Nephron progenitor cell (in vitro differentiated cells): ENCODE data around the gene PALLD.

Experiments
- DNase-seq: peaks from one replicate; pipeline ENCODE4 v3.0.0; 2021
- H3K27ac Mint-ChIP-seq: 2 replicates; pipeline ENCODE4 v1.8.0; 2021; ENCODE audit warnings: mild to moderate bottlenecking, moderate library complexity, mixed read lengths
- H3K27me3 Mint-ChIP-seq: 2 replicates; pipeline ENCODE4 v1.8.0; 2021; ENCODE audit warnings: mild to moderate bottlenecking, low read depth, mixed read lengths; ENCODE audit not compliant: poor library complexity
- H3K36me3 Mint-ChIP-seq: 2 replicates; pipeline ENCODE4 v1.8.0; 2021; ENCODE audit warnings: low read depth, mixed read lengths
- H3K4me1 Mint-ChIP-seq: 2 replicates; pipeline ENCODE4 v1.8.0; 2021; ENCODE audit warnings: mixed read lengths
- H3K4me3 Mint-ChIP-seq: 2 replicates; pipeline ENCODE4 v1.8.0; 2021; ENCODE audit warnings: mild to moderate bottlenecking, moderate library complexity, mixed read lengths
- H3K9me3 Mint-ChIP-seq: 2 replicates; pipeline ENCODE4 v1.8.0; 2021; ENCODE audit warnings: mild to moderate bottlenecking, moderate library complexity, mixed read lengths
- CTCF ChIP-seq: fragments of 200-600 bp; sonication (generic); IDR thresholded peaks from 2 replicates; pipeline ENCODE4 v1.5.0; 2021; ENCODE audit warnings: antibody characterized with exemption

PALLD gene

DNA sequence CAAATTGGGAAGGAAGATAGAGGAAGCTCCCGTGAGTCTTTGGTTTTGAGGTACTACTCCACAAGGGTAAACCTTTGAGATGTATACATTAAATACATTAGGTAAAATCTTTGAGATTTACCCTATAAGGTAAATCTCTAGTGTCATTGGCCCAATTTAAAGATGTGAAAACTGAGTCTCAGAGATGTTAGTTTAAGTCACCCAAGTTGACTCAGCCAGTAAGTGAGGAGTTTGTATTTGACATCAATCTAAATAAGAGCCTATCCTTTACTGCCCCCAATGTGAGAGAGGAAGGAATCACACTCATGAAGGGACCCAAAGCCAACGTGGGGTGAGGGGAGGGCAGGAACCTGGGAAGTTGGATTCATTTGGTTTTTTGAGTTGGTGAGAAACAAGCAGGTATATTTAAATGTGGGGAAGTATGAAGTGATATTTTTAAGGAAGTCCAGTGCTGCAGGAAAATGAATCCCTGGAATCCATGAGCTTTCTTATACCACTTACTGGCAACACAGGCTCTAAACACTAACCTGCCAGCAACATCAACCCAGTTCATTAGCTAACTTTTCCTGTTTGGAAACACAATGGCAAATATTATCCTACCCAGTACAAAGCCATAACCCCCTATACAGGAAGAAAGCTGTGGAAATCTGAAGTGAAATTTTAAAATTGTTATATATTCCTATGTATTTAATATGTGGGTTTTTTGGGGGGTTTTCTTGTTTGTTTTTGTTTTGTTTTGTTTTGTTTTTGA, 55.3 kb downstream of the PALLD start:
- Mint-ChIP-seq H3K4me3 (no peak overlapping the region), H3K4me1 (peaks cover 18% of the 10 kb centered on the region), H3K9me3 (no peaks in the 10 kb centered on the region), H3K27me3 (peaks cover 2% of the 10 kb centered on the region), H3K36me3 (no peaks in the 10 kb centered on the region), H3K27ac (no peak overlapping the region)
- no peak for TF ChIP-seq CTCF
- DNase-seq, result no peak

DNA sequence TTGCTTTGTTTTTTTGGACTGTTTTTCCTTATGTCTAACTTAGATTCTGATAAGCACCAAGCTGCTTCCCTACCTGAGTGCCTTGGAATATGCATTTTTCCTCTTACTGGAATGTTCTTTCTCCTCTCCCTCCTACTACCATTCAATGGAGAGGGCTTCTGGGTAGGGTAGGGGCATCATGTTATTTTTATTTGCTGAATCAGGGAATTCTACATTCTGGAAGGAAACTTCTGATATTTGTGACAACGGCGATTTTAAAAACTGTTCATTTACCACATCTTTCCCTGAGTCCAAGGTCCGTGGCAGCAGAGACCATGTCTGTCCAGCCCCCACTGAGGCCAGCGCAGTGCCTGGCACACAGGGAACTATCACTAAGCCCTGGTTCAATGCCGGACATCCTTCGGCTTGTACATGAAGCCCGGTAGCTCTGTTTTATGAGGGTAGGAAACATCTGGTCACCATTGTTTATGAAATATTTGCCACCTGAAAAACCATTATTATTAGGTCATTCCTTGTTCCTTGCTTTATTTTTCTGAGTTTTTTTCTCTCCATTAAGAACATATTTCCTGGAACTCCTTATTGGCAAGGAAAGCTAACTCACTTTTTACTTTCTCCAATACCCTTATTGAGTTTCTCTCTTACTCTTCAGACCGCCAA, 57.0 kb downstream of the PALLD start:
- H3K4me1 Mint-ChIP-seq, result peaks cover 26% of the 10 kb centered on the region
- DNase-seq, result no peak
- H3K9me3 Mint-ChIP-seq, result no peaks in the 10 kb centered on the region
- H3K36me3 Mint-ChIP-seq, result no peaks in the 10 kb centered on the region
- H3K27ac Mint-ChIP-seq, result peak overlapping the region; percentile 25
- no peak overlapping the region for H3K4me3 Mint-ChIP-seq
- TF ChIP-seq CTCF, result no peak
- no peaks in the 10 kb centered on the region for H3K27me3 Mint-ChIP-seq

DNA sequence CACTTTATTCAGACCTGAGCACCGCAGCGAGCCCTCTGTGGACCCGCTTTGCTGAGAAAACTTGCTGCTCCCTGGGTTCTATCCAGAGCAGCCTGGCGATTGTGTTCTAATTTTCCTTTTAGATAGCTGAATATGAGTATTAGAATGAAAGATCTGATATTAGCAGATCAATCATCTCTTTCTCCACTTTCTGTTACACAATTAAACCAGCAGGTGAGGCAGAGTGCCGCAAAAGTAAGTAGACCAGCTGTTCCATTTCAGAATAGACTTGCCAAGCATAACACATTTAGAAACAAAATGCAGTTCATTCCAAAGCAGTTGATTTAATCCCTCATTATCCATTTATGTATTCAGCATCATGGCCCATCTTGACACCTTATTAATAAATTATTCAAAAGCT, 58.6 kb downstream of the PALLD start:
- TF ChIP-seq CTCF, result no peak
- no peak for DNase-seq
- Mint-ChIP-seq H3K4me1 (peaks cover 42% of the 10 kb centered on the region), H3K9me3 (no peaks in the 10 kb centered on the region), H3K4me3 (no peak overlapping the region), H3K27ac (no peak overlapping the region), H3K36me3 (no peaks in the 10 kb centered on the region), H3K27me3 (no peaks in the 10 kb centered on the region)

DNA sequence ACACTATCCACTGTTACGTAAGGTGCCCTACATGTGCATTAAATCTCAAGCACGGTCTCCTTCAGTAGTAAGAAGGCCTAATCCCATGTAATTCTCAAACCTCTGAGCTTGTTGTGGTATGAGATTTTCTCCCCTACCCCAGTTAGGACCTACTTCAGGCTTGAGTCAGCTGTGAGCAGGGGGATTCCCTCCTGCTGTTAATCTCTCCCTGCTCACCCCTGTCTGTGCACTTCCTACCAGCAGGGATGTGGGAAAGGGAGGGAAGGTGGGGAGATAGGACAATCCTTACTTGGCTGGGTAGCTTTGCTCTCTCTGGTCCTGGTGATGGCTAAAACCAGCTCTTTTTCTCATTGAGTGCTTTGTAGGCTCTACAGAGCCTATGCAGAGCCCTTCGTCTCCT, 60.8 kb downstream of the PALLD start:
- no peaks in the 10 kb centered on the region for H3K9me3 Mint-ChIP-seq
- no peaks in the 10 kb centered on the region for H3K36me3 Mint-ChIP-seq
- no peak overlapping the region for H3K4me3 Mint-ChIP-seq
- no peaks in the 10 kb centered on the region for H3K27me3 Mint-ChIP-seq
- H3K27ac Mint-ChIP-seq, result no peak overlapping the region
- TF ChIP-seq CTCF, result no peak
- H3K4me1 Mint-ChIP-seq, result peaks cover 63% of the 10 kb centered on the region
- DNase-seq, result no peak

DNA sequence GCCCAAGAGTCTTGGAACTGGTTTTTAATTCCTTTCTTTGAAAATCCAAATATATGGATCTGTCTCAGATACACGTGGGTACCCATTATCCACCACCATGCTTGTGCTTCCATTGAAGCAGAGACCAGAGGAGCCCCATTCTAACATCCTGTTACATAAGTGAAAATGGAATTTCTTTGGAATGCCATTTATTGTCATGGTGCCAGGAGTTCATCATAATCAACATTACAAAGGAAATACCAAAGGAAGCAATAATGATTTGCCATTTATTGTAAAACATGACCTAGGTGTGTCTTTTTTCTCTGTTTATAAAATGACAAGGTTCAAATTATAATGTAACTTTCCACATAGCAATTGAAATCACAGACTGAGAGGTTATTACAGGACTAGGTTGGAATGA, 61.7 kb downstream of the PALLD start:
- Mint-ChIP-seq H3K36me3 (no peaks in the 10 kb centered on the region), H3K4me1 (peaks cover 67% of the 10 kb centered on the region), H3K4me3 (no peak overlapping the region), H3K27me3 (no peaks in the 10 kb centered on the region), H3K9me3 (no peaks in the 10 kb centered on the region), H3K27ac (peak overlapping the region; percentile 27)
- no peak for TF ChIP-seq CTCF
- DNase-seq, result no peak
